ENCODE data around the gene TDRD7.

The TDRD7 gene

GRCh38 chr9:97411789-97412625 lies at the start of gene TDRD7:
TDRD7 (plus strand) TSS chr9:97412096; CDS start chr9:97428466, 16,370 bp downstream.
- peak; percentile 85 for DNase-seq

GRCh38 chr9:97362777-97363545 lies 48.9 kb upstream of the TDRD7 start:
- no peak for DNase-seq

- DNase-seq, result no peak
Observed at GRCh38 chr9:97363661-97364299, 48.1 kb upstream of the TDRD7 start.

- DNase-seq, result no peak
Observed at GRCh38 chr9:97364769-97365490, 47.0 kb upstream of the TDRD7 start.

GRCh38 chr9:97365634-97366033 lies 46.3 kb upstream of the TDRD7 start:
- DNase-seq, result no peak

- DNase-seq, result no peak
Observed at GRCh38 chr9:97366476-97366875, 45.4 kb upstream of the TDRD7 start.

- no peak for DNase-seq
Observed at GRCh38 chr9:97366889-97367288, 45.0 kb upstream of the TDRD7 start.

GRCh38 chr9:97367729-97368128 lies 44.2 kb upstream of the TDRD7 start:
- DNase-seq, result no peak

- DNase-seq, result no peak
Observed at GRCh38 chr9:97368964-97369363, 42.9 kb upstream of the TDRD7 start.

GRCh38 chr9:97372580-97372979 lies 39.3 kb upstream of the TDRD7 start:
- no peak for DNase-seq

- no peak for DNase-seq
Observed at GRCh38 chr9:97373331-97373730, 38.6 kb upstream of the TDRD7 start.

GRCh38 chr9:97374811-97375210 lies 37.1 kb upstream of the TDRD7 start:
- no peak for DNase-seq

- no peak for DNase-seq
Observed at GRCh38 chr9:97376902-97377301, 35.0 kb upstream of the TDRD7 start.

- no peak for DNase-seq
Observed at GRCh38 chr9:97382099-97382718, 29.7 kb upstream of the TDRD7 start.

GRCh38 chr9:97384406-97385262 lies 27.3 kb upstream of the TDRD7 start:
- DNase-seq, result no peak

GRCh38 chr9:97385626-97386264 lies 26.2 kb upstream of the TDRD7 start:
- DNase-seq, result no peak

GRCh38 chr9:97386265-97386633 lies 25.6 kb upstream of the TDRD7 start:
- DNase-seq, result no peak

GRCh38 chr9:97386733-97387503 lies 25.0 kb upstream of the TDRD7 start:
- DNase-seq, result peak; percentile 68

GRCh38 chr9:97387504-97387886 lies 24.4 kb upstream of the TDRD7 start:
- DNase-seq, result no peak

Data from stimulated activated CD4-positive, alpha-beta T cell treated with anti-CD3 and anti-CD28 coated beads, Interleukin-1b, Interleukin-23, amount 100 ng/mL, for 48 hours (primary cell).